Progenitor cell of endocrine pancreas (in vitro differentiated cells): ENCODE results near the gene SLITRK1. TPM values are rescaled to one million over a fixed set of nuclear protein-coding genes. Genes with fewer than 3 reads are reported as not detected.
A peak's percentile ranks its signal among the peaks of the same experiment; 100 is the strongest.

Experiments used
- DNase-seq: peaks from one replicate; pipeline ENCODE4 v3.0.0; 2021; ENCODE audit warnings: low spot score; ENCODE audit not compliant: unreplicated experiment
- H3K27ac Mint-ChIP-seq: 2 replicates; pipeline ENCODE4 v1.8.0; 2021; ENCODE audit warnings: mild to moderate bottlenecking, moderate library complexity, mixed read lengths
- H3K27me3 Mint-ChIP-seq: 2 replicates; pipeline ENCODE4 v1.8.0; 2021; ENCODE audit warnings: mixed read lengths
- H3K36me3 Mint-ChIP-seq: 2 replicates; pipeline ENCODE4 v1.8.0; 2022; ENCODE audit warnings: mixed read lengths; ENCODE audit not compliant: insufficient read depth
- H3K4me1 Mint-ChIP-seq: 2 replicates; pipeline ENCODE4 v1.8.0; 2021; ENCODE audit warnings: low read depth, mixed read lengths
- H3K4me3 Mint-ChIP-seq: 2 replicates; pipeline ENCODE4 v1.8.0; 2021; ENCODE audit warnings: low read depth, mild to moderate bottlenecking, moderate library complexity, mixed read lengths
- H3K9me3 Mint-ChIP-seq: 2 replicates; pipeline ENCODE4 v1.8.0; 2021; ENCODE audit warnings: low read depth, mixed read lengths
- long read RNA-seq: library from polyadenylated mRNA; unstranded; transcript quantifications from one replicate; pipeline ENCODE4 v2.0.0, GENCODE V29; 2020
- total RNA-seq: library from RNA; stranded (reverse); gene quantifications from 2 replicates; pipeline ENCODE4 v1.2.1, GENCODE V29; 2021
- TF ChIP-seq, protein P1 (sequence below): fragments of 200-600 bp; sonication (generic); IDR thresholded peaks from one replicate; pipeline ENCODE4 v1.5.0; 2021; ENCODE audit warnings: antibody characterized with exemption, mild to moderate bottlenecking; ENCODE audit not compliant: unreplicated experiment

Gene SLITRK1, protein sequence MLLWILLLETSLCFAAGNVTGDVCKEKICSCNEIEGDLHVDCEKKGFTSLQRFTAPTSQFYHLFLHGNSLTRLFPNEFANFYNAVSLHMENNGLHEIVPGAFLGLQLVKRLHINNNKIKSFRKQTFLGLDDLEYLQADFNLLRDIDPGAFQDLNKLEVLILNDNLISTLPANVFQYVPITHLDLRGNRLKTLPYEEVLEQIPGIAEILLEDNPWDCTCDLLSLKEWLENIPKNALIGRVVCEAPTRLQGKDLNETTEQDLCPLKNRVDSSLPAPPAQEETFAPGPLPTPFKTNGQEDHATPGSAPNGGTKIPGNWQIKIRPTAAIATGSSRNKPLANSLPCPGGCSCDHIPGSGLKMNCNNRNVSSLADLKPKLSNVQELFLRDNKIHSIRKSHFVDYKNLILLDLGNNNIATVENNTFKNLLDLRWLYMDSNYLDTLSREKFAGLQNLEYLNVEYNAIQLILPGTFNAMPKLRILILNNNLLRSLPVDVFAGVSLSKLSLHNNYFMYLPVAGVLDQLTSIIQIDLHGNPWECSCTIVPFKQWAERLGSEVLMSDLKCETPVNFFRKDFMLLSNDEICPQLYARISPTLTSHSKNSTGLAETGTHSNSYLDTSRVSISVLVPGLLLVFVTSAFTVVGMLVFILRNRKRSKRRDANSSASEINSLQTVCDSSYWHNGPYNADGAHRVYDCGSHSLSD
- 0.27 and 0.55 TPM in 2 replicates for total RNA-seq
- long read RNA-seq = 0 reads

DNA sequence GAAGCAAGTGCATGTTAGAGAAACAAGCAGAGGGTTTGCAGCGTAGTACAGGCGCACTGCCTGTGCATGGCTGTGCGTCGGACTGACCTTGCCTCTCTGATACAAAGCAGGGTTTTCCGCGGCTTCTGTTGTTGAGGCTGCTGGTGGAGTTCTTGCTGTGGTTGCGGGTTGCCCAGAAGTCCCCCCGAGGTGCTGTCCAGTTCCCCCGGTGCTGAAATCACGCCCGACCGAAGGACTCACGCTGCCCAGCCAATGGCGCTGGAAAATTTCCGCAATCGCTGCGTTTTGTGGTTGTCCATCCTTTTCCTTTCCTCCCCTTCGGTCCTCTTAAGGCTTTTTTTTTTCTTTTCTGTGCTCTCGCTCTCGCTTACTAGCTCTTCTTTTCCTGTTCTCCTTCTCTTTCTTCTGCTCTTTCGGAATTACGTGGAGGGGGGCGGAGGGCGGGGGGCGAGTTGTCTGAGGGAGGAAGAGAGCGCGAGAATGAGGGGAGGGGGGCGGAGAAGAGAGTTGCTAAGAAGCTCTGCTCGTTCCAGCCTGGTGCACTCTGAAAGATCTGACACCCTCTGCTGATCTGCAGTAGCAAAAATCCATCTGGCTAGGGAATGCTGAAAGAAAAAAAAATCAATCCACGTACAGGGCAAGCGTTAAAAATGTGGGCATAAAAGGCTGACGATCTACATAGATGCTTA lies at the start of gene SLITRK1:
TSS of gene SLITRK1 (minus strand) at position 558 of the 689 bp plus-strand sequence. CDS start 967 bp downstream, outside the sequence.
- peaks cover 80% of the 10 kb centered on the region for H3K27me3 Mint-ChIP-seq

DNA sequence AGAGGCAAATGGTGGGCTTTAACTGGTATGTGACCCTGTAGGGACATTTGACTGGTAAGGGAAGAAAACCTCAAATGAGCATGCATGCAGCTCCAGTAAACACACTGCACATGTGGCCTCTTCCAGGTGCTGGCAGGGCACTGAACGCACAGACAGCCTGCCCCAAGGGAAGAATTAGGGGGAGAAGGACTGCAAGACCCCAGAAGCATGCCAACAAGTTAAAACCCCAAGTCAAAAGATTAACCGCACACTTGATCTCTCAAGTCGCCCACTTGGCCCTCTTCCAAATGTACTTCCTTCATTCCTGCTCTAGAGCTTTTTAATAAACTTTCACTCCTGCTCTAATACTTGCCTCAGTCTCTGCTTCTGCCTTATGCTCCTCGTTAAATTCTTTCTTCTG lies 46.9 kb upstream of the SLITRK1 start:
- no peak for DNase-seq
- Mint-ChIP-seq H3K27me3 (no peaks in the 10 kb centered on the region), H3K9me3 (no peaks in the 10 kb centered on the region), H3K4me1 (no peaks in the 10 kb centered on the region), H3K36me3 (no peaks in the 10 kb centered on the region), H3K27ac (no peak overlapping the region), H3K4me3 (no peak overlapping the region)
- TF ChIP-seq, protein P1, sequence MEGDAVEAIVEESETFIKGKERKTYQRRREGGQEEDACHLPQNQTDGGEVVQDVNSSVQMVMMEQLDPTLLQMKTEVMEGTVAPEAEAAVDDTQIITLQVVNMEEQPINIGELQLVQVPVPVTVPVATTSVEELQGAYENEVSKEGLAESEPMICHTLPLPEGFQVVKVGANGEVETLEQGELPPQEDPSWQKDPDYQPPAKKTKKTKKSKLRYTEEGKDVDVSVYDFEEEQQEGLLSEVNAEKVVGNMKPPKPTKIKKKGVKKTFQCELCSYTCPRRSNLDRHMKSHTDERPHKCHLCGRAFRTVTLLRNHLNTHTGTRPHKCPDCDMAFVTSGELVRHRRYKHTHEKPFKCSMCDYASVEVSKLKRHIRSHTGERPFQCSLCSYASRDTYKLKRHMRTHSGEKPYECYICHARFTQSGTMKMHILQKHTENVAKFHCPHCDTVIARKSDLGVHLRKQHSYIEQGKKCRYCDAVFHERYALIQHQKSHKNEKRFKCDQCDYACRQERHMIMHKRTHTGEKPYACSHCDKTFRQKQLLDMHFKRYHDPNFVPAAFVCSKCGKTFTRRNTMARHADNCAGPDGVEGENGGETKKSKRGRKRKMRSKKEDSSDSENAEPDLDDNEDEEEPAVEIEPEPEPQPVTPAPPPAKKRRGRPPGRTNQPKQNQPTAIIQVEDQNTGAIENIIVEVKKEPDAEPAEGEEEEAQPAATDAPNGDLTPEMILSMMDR = no peak

More for the DNA sequence above, at the start of gene SLITRK1:
- TF ChIP-seq, protein P1 = no peak
- H3K36me3 Mint-ChIP-seq = no peaks in the 10 kb centered on the region
- peak; percentile 91 for DNase-seq
- peaks cover 9% of the 10 kb centered on the region for H3K4me1 Mint-ChIP-seq
- no peak within 1 kb of the TSS for H3K27ac Mint-ChIP-seq
- no peaks in the 10 kb centered on the region for H3K9me3 Mint-ChIP-seq
- peak within 1 kb of the TSS; percentile 66 for H3K4me3 Mint-ChIP-seq

DNA sequence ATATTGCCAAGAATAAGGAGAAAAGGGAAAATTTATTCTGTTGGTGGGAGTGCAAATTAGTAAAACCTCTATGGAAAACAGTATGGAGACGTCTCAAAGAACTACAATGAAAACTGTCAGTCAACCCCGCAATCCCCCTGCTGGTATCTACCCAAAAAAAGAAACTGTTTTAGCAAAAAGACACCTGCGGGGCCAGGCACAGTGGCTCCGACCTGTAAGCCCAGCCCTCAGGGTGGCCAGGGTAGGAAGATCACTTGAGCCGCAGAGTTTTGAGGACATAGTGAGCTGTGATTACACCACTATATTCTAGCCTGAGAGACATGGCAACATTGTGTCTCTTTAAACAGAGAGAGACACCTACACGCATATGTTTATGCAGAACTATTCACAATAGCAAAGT lies 37.5 kb upstream of the SLITRK1 start:
- no peak for DNase-seq
- peaks cover 3% of the 10 kb centered on the region for H3K4me1 Mint-ChIP-seq
- no peak overlapping the region for H3K4me3 Mint-ChIP-seq
- no peaks in the 10 kb centered on the region for H3K27me3 Mint-ChIP-seq
- H3K27ac Mint-ChIP-seq = no peak overlapping the region
- TF ChIP-seq, protein P1 = no peak
- H3K9me3 Mint-ChIP-seq = no peaks in the 10 kb centered on the region
- no peaks in the 10 kb centered on the region for H3K36me3 Mint-ChIP-seq

DNA sequence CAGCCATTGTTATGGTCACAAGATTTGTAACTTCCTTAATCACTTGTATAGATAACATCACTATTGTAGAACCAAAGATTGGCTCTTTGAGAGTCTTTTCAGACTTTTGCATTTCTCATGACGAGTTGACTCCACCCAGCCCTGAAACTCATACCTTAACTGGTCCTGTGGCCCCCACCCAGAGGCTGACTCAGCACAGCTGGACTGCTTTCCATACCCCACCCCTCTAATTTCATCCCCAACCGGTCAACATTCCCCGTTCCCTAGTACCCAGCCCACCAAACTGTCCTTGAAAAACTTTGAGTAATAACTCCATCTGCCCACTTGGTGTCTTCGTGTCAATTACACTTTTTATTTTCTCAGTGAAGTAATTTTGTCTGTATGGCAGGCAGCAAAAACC lies 32.1 kb upstream of the SLITRK1 start:
- no peak overlapping the region for H3K27ac Mint-ChIP-seq
- H3K4me1 Mint-ChIP-seq = peaks cover 3% of the 10 kb centered on the region
- no peak for DNase-seq
- no peaks in the 10 kb centered on the region for H3K36me3 Mint-ChIP-seq
- TF ChIP-seq, protein P1 = no peak
- no peaks in the 10 kb centered on the region for H3K27me3 Mint-ChIP-seq
- peaks cover 8% of the 10 kb centered on the region for H3K9me3 Mint-ChIP-seq
- H3K4me3 Mint-ChIP-seq = no peak overlapping the region
